SKM-1 treated with dmso at 0.1 percent for 144 hours (cell line): ENCODE results near the gene DEFB124.
"Not testable (repeated sequence)": the region's sequence is repeated elsewhere in the genome, so short reads cannot be mapped to it uniquely, and the experiment has no call there.

ENCODE experiments used
- DNase-seq: peaks from one replicate; lab custom pipeline; 2025; ENCODE audit not compliant: unreplicated experiment; lab: John Stamatoyannopoulos, UW

DEFB124 gene

DNA sequence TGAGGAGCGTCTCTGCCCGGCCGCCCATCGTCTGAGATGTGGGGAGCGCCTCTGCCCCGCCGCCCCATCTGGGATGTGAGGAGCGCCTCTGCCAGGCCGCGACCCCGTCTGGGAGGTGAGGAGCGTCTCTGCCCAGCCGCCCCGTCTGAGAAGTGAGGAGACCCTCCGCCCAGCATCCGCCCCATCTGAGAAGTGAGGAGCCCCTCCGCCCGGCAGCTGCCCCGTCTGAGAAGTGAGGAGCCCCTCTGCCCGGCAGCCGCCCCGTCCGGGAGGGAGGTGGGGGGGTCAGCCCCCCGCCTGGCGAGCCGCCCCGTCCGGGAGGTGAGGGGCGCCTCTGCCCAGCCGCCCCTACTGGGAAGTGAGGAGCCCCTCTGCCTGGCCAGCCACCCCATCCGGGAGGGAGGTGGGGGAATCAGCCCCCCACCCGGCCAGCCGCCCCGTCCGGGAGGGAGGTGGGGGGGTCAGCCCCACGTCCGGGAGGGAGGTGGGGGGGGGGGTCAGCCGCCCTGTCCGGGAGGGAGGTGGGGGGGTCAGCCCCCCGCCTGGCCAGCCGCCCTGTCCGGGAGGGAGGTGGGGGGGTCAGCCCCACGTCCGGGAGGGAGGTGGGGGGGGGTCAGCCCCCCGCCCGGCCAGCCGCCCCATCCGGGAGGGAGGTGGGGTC lies 47.9 kb downstream of the DEFB124 start:
- DNase-seq = not testable (repeated sequence)

DNA sequence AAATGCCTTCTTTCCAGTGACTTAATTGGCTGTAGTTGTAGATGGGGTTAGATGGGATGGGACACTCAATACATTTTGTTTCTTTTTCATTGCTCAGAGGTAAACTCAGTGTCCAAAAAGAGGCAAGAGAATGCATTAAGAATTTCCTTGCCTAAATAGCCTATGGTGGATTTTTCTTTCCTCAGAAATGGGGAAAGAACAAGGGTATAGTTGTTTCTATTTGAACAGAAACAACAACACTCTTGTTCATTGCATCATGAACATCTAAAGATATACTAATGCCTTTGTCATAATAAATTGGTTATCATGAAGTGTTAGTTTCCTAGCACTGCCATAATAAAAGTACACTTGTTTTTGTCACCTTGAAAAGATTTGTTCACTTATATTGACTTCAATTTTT lies 49.1 kb downstream of the DEFB124 start:
- DNase-seq = no peak

DNA sequence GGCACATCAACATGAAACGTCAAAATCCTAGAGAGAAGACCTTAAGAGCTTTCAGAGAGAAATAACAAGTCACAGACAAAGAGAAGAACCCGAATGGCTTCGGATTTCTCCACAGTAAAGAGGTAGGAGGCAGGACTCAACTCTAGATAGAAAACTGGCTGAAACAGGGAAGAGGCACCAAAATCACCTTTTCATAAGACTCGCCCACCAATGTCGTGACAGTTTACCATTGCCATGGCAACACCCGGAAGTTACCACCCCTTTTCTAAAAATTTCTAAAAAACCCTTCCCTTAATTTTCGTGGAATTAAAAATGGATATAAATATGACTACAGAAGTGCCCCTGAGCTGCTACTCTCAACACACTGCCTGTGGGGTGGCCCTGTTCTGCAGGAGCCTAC lies 56.6 kb downstream of the DEFB124 start:
- no peak for DNase-seq

DNA sequence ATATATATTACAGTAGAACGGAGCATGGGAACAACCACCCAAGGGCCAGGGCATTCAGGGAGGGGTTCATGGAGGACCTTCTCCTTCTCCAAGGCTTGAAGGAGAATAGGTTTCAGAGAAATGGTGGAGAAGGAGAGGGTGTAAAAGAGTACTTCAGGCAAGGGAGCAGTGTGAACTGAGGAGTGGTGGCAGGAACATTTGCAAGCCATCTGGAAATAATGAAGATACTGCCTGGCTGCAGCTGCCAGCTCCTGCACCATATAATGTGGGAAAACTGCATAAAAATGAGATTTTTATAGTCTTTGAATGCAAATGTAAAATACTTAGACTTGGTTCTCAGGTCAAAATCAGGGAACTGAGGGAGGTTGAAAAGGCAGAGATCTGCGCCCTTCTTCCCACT lies 59.3 kb downstream of the DEFB124 start:
- no peak for DNase-seq
